OCI-LY3 (cell line): ENCODE data around the gene SPAAR.
A peak's percentile ranks its signal among the peaks of the same experiment; 100 is the strongest.

Experiments used
- H2AFZ ChIP-seq: fragments of 200-600, 300-600 bp; shearing (Covaris generic); 2 replicates; pipeline ENCODE4 v1.6.0; 2014; ENCODE audit warnings: antibody characterized with exemption, low read depth, low read length
- H3K27ac ChIP-seq: fragments of 200-600, 300-600 bp; sonication (generic); 2 replicates; pipeline ENCODE4 v1.5.1; 2014; ENCODE audit warnings: mild to moderate bottlenecking, low read length, moderate library complexity, mixed read lengths
- H3K27me3 ChIP-seq: fragments of 200-600, 300-600 bp; sonication (generic); 2 replicates; pipeline ENCODE4 v1.6.1; 2014; ENCODE audit warnings: low read depth, low read length, mixed read lengths
- H3K36me3 ChIP-seq: fragments of 200-600, 300-600 bp; sonication (generic); replicated peaks from 2 replicates; pipeline ENCODE3; 2014; ENCODE audit warnings: low read depth, low read length, mixed read lengths
- H3K4me1 ChIP-seq: fragments of 300-600, 200-600 bp; sonication (generic); 2 replicates; pipeline ENCODE4 v1.6.1; 2014; ENCODE audit warnings: low read length, mixed read lengths
- H3K4me2 ChIP-seq: fragments of 200-600, 300-600 bp; sonication (generic); 2 replicates; pipeline ENCODE4 v1.6.1; 2014; ENCODE audit warnings: low read length, mixed read lengths
- H3K4me3 ChIP-seq: fragments of 300-600, 200-600 bp; sonication (generic); 2 replicates; pipeline ENCODE4 v1.5.1; 2014; ENCODE audit warnings: antibody characterized with exemption, mild to moderate bottlenecking, low read length, moderate library complexity
- H3K79me2 ChIP-seq: fragments of 300-600, 200-600 bp; shearing (Covaris generic); 2 replicates; pipeline ENCODE4 v1.6.1; 2014; ENCODE audit warnings: mild to moderate bottlenecking, low read length, mixed read lengths
- H3K9ac ChIP-seq: fragments of 300-600, 200-600 bp; shearing (Covaris generic); 2 replicates; pipeline ENCODE4 v1.6.0; 2014; ENCODE audit warnings: mild to moderate bottlenecking, low read length, moderate library complexity
- H3K9me3 ChIP-seq: fragments of 200-600, 300-600 bp; shearing (Covaris generic); 2 replicates; pipeline ENCODE4 v1.6.1; 2014; ENCODE audit warnings: low read length, mixed read lengths; ENCODE audit not compliant: insufficient read depth
- H4K20me1 ChIP-seq: fragments of 200-600, 300-600 bp; sonication (generic); 2 replicates; pipeline ENCODE4 v1.6.1; 2016; ENCODE audit warnings: low read length, mixed read lengths; ENCODE audit not compliant: insufficient read depth
- EZH2phosphoT487 ChIP-seq: fragments of 200-600 bp; shearing (Covaris generic); IDR thresholded peaks from 2 replicates; pipeline ENCODE4 v1.6.1; 2018; ENCODE audit warnings: antibody characterized with exemption, mixed run types, low read depth
- TF ChIP-seq, protein P1 (sequence below): fragments of 200-600, 300-600 bp; sonication (generic); IDR thresholded peaks from 2 replicates; pipeline ENCODE4 v1.5.1; 2014; ENCODE audit warnings: antibody characterized with exemption, low read length, low read depth

The SPAAR gene

DNA sequence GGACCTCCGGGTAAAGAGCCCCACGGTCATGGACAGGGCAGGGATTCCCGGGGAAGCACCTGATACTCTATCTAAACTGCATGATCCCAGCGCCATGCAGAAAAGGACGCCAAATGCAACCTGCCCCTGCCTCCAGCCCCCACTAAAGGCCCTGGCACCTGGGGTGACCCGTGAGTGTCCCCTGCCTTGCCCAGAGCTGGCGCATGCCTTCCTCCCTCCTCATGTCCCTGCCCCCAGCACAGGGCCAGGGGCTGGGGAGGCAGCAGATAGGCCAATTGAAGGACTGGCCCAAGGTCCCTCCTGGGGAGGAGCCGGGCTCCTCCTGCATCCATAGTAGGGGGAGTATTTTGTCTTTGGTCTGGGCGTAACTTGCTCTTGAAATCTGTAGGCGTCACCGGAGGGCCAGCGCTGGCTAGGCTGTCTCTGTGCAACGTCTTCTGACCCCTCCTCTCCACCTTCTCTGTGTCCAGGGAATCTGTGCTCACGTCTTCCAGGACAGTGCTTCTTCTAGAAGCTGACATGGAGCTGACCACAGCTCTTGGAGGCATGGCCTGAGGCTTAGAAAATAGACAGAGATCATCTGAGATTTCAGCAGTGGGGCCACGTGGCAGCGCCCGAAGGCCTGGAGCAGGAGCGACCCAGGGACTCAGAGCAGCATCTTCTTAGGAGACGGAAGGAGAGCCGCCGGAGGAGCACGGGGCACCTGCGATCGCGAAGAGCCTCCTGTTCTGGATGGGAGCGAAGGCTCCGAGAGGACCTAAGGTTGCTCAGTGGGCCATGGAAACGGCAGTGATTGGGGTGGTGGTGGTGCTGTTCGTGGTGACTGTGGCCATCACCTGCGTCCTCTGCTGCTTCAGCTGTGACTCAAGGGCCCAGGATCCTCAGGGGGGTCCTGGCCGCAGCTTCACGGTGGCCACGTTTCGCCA, 660 bp downstream of the SPAAR start:
- Histone ChIP-seq H3K9me3 (no peaks in the 10 kb centered on the region), H4K20me1 (no peaks in the 10 kb centered on the region), H3K4me3 (no peak overlapping the region), H3K9ac (no peak overlapping the region), H2AFZ (no peak overlapping the region), H3K4me2 (0 out of 2 replicates have a peak overlapping the region, but pooled peaks have one; percentile 49), H3K36me3 (no peaks in the 10 kb centered on the region), H3K79me2 (no peaks in the 10 kb centered on the region), H3K27ac (no peak overlapping the region), H3K27me3 (0 out of 2 replicates have a peak, but pooled peaks cover 3% of the 10 kb centered on the region), H3K4me1 (peaks cover 9% of the 10 kb centered on the region; the same call in 1 of the 2 replicates)
- TF ChIP-seq, protein P1, sequence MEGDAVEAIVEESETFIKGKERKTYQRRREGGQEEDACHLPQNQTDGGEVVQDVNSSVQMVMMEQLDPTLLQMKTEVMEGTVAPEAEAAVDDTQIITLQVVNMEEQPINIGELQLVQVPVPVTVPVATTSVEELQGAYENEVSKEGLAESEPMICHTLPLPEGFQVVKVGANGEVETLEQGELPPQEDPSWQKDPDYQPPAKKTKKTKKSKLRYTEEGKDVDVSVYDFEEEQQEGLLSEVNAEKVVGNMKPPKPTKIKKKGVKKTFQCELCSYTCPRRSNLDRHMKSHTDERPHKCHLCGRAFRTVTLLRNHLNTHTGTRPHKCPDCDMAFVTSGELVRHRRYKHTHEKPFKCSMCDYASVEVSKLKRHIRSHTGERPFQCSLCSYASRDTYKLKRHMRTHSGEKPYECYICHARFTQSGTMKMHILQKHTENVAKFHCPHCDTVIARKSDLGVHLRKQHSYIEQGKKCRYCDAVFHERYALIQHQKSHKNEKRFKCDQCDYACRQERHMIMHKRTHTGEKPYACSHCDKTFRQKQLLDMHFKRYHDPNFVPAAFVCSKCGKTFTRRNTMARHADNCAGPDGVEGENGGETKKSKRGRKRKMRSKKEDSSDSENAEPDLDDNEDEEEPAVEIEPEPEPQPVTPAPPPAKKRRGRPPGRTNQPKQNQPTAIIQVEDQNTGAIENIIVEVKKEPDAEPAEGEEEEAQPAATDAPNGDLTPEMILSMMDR = no peak
- no peak for TF ChIP-seq EZH2phosphoT487

DNA sequence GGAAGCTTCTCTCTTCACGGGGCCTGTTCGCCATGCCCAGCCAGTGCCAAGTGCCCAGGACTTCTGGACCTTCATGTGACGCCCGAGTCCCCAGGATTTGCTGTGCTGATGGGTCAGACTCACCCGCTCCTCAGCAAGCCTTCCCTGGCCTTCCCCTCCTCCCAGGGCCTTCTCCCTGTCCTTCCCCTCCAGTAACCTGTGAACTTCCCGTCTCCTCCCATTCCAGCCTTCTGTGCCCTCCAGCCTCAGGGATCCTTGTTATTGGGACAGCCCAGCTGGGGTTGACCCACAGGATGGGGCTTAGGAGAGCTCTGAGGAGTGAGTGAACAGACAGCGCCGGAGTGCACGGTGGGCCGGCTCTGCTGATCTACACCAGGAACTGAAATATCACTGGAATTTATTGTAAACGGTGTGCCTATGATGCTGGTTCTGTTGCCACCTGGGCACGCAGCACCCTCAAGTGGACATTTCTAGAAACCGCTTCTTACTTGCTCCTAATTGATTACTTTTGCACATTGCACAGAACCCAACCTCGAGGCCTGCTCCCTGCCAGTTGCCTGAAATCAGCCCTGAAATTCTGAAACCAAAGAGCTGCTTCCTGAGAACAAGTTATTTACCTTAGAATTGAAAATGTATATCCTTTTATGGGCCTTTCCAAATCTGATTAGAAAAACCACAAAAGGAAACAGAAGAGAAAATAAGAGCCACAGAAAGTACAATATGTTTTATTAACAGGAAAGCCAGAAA, 1.5 kb downstream of the SPAAR start:
- peaks cover 9% of the 10 kb centered on the region; the same call in 1 of the 2 replicates for H3K4me1 ChIP-seq
- peak overlapping the region; percentile 49 for H3K4me2 ChIP-seq
- no peak overlapping the region; the same call in 1 of the 2 replicates for H3K9ac ChIP-seq
- H3K9me3 ChIP-seq = no peaks in the 10 kb centered on the region
- no peaks in the 10 kb centered on the region for H3K79me2 ChIP-seq
- H3K27ac ChIP-seq = no peak overlapping the region
- no peaks in the 10 kb centered on the region for H4K20me1 ChIP-seq
- TF ChIP-seq EZH2phosphoT487 = no peak
- TF ChIP-seq, protein P1 = peak; percentile 75
- no peaks in the 10 kb centered on the region for H3K27me3 ChIP-seq
- H3K4me3 ChIP-seq = peak overlapping the region; percentile 36; the same call in 1 of the 2 replicates
- no peaks in the 10 kb centered on the region for H3K36me3 ChIP-seq
- H2AFZ ChIP-seq = peak overlapping the region; percentile 91; the same call in 1 of the 2 replicates

DNA sequence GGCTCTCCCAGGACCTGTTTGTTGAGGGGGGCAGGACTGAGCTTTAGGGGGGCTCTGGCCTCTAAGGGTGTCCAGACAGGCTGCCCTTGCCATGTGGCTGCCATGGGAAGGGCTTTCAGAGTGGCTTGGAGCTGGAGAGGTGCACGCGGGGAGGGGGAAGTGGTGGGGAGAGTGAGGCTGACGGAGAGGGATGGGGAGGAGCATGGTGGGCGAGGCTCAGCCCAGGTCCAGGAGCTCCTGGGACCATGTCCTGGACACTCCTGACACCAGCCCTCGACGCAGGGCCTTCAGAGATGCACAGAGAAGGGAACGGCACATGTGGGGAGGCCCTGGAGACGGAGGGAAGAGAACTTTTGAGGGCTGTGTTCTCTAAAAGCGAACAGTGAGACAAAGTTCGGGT, 2.4 kb downstream of the SPAAR start:
- Histone ChIP-seq H3K79me2 (no peaks in the 10 kb centered on the region), H3K9me3 (no peaks in the 10 kb centered on the region), H3K27me3 (no peaks in the 10 kb centered on the region), H3K9ac (no peak overlapping the region), H3K4me1 (peaks cover 9% of the 10 kb centered on the region; the same call in 1 of the 2 replicates), H3K4me3 (no peak overlapping the region), H3K4me2 (no peak overlapping the region), H2AFZ (no peak overlapping the region), H3K36me3 (no peaks in the 10 kb centered on the region), H3K27ac (no peak overlapping the region), H4K20me1 (no peaks in the 10 kb centered on the region)
- no peak for TF ChIP-seq EZH2phosphoT487
- TF ChIP-seq, protein P1 = no peak
